Naive thymus-derived CD4-positive, alpha-beta T cell (primary cell): ENCODE data around the gene GADD45GIP1. TPM values are rescaled to one million over a fixed set of nuclear protein-coding genes. Genes with fewer than 3 reads are reported as not detected.
"Not testable (repeated sequence)": the region's sequence is repeated elsewhere in the genome, so short reads cannot be mapped to it uniquely, and the experiment has no call there.

Source experiments
- ATAC-seq: fragments of 150-1000 bp; cut with Tn5 transposase; 2 replicates; pipeline ENCODE4 v1.10.0; 2021; ENCODE audit warnings: mild to moderate bottlenecking, moderate library complexity
- CTCF ChIA-PET: fragments of 350-600 bp; sonication (Branson Sonifier 250); formaldehyde crosslinking; loops from one replicate; lab custom pipeline; 2021; ENCODE audit warnings: antibody characterized with exemption; lab: Charles Lee
- POLR2A ChIA-PET: fragments of 350-600 bp; sonication (Branson Sonifier 250); formaldehyde crosslinking; loops from one replicate; lab custom pipeline; 2021; ENCODE audit warnings: antibody characterized with exemption, inconsistent platforms; lab: Charles Lee
- DNase-seq, 9 donors: peaks; one replicate each; pipeline versions ENCODE4 v3.0.0 to v3.0.0-alpha.2; 2020 to 2022; ENCODE audit warnings: mixed read lengths in 1 of 9
- H3K27ac ChIP-seq: one replicate; pipeline ENCODE4 v1.7.0; 2013; ENCODE audit warnings: mild to moderate bottlenecking, low read depth, low read length, moderate library complexity
- H3K27me3 ChIP-seq, 2 donors: one replicate each; pipeline ENCODE4 v1.7.0; 2013; ENCODE audit warnings: low read length in 2 of 2, mild to moderate bottlenecking in 2 of 2, moderate library complexity in 2 of 2; ENCODE audit not compliant: control insufficient read depth in 2 of 2, insufficient read depth in 2 of 2
- H3K36me3 ChIP-seq, 3 experiments: 1 replicate in 2 of 3; 2 replicates in 1 of 3; pipeline ENCODE4 v1.7.0; 2013; ENCODE audit warnings: low read length in 3 of 3, mild to moderate bottlenecking in 3 of 3, moderate library complexity in 1 of 3; ENCODE audit not compliant: insufficient read depth in 3 of 3, control insufficient read depth in 2 of 3
- H3K4me1 ChIP-seq, 2 donors: one replicate each; pipeline ENCODE4 v1.7.0; 2013; ENCODE audit warnings: low read length in 2 of 2, mild to moderate bottlenecking in 2 of 2, moderate library complexity in 1 of 2; ENCODE audit not compliant: control insufficient read depth in 2 of 2, insufficient read depth in 2 of 2
- H3K4me3 ChIP-seq: 2 replicates; pipeline ENCODE4 v1.7.0; 2013; ENCODE audit warnings: mild to moderate bottlenecking, low read length
- H3K9me3 ChIP-seq, 3 experiments: 1 replicate in 2 of 3; 2 replicates in 1 of 3; pipeline ENCODE4 v1.7.0; 2013; ENCODE audit warnings: low read length in 3 of 3; ENCODE audit not compliant: control insufficient read depth in 2 of 3
- H3K27ac Mint-ChIP-seq, 9 donors: one replicate each; pipeline ENCODE4 v1.8.0; 2020 to 2022; ENCODE audit warnings: mixed read lengths in 9 of 9, mild to moderate bottlenecking in 8 of 9, moderate library complexity in 5 of 9, inconsistent platforms in 2 of 9
- H3K27me3 Mint-ChIP-seq, 5 donors: one replicate each; pipeline ENCODE4 v1.8.0; 2021 to 2022; ENCODE audit warnings: mixed read lengths in 5 of 5, mild to moderate bottlenecking in 1 of 5
- H3K36me3 Mint-ChIP-seq, 5 donors: one replicate each; pipeline ENCODE4 v1.8.0; 2020 to 2022; ENCODE audit warnings: mixed read lengths in 5 of 5, mild to moderate bottlenecking in 3 of 5, inconsistent platforms in 1 of 5
- H3K4me1 Mint-ChIP-seq, 7 donors: one replicate each; pipeline ENCODE4 v1.8.0; 2020 to 2022; ENCODE audit warnings: mixed read lengths in 7 of 7, mild to moderate bottlenecking in 3 of 7, inconsistent platforms in 1 of 7
- H3K4me3 Mint-ChIP-seq, 10 donors: one replicate each; pipeline ENCODE4 v1.8.0; 2020 to 2022; ENCODE audit warnings: mild to moderate bottlenecking in 10 of 10, mixed read lengths in 10 of 10, moderate library complexity in 6 of 10, inconsistent platforms in 2 of 10
- H3K9me3 Mint-ChIP-seq, 11 donors: one replicate each; pipeline ENCODE4 v1.8.0; 2020 to 2022; ENCODE audit warnings: mixed read lengths in 11 of 11, mild to moderate bottlenecking in 4 of 11, inconsistent platforms in 1 of 11, moderate library complexity in 1 of 11
- intact Hi-C, 2 donors: fragments of 100-400 bp; cut with micrococcal nuclease; formaldehyde crosslinking; loops; one replicate each; pipeline ENCODE4 v1.15.1; 2023
- polyA plus RNA-seq, 2 donors: library from polyadenylated mRNA; unstranded; fragments of 300-500 nt; fragmentation: Illumina TruSeq; gene quantifications; one replicate each; pipeline ENCODE4 v1.2.3, GENCODE V29; 2021
- total RNA-seq, 6 experiments: library from RNA in 5 of 6; stranded (reverse) in 5 of 6; gene quantifications; 1 replicate in 5 of 6; 2 replicates in 1 of 6; pipeline ENCODE4 v1.2.3 and lab custom pipeline; 2021 to 2026

The GADD45GIP1 gene
- total and polyA plus RNA-seq, 7 experiments from 2014 or later = 8.5 to 60.3 (median 14.2) TPM

- no peak overlapping the region for H3K4me3 Mint-ChIP-seq
- CTCF ChIA-PET = interaction anchor here (0.6 kb wide), 1 partner anchor 77 kb away, joined by 3 read pairs; no protein-coding TSS in a partner anchor
Observed at GRCh38 chr19:12959481-12959880, 2.5 kb upstream of the GADD45GIP1 start.

GRCh38 chr19:12957389-12957952 is 448 bp upstream of the GADD45GIP1 start:
- H3K36me3 Mint-ChIP-seq, CTCF ChIA-PET, H3K9me3 Mint-ChIP-seq, H3K9me3 ChIP-seq, DNase-seq, H3K27me3 Mint-ChIP-seq, H3K27me3 ChIP-seq: not testable (repeated sequence)
- peaks cover 0 to 20% (median 6%) of the 10 kb centered on the region in 3 experiments for H3K36me3 ChIP-seq
- peak overlapping the region; percentile 84 for H3K4me3 ChIP-seq
- peak; percentile 29 for ATAC-seq
- POLR2A ChIA-PET = interaction anchor here (1.0 to 3.6 kb wide), 7 partner anchors 8 to 220 kb away, joined by 3 to 22 read pairs (median 6); partner anchors contain the start of genes CALR, GCDH, GET3 and RAD23A
- peaks cover 0 to 11% of the 10 kb centered on the region in 2 donors for H3K4me1 ChIP-seq
- peaks cover 16 to 27% (median 22%) of the 10 kb centered on the region in 7 donors for H3K4me1 Mint-ChIP-seq
- H3K4me3 Mint-ChIP-seq = peak overlapping the region; percentile 81 to 93 (median 87)
- peak overlapping the region; percentile 78 to 94 (median 91) for H3K27ac Mint-ChIP-seq
- H3K27ac ChIP-seq = peak overlapping the region; percentile 81
- intact Hi-C loops = loop anchor here (1.0 to 2.0 kb wide), 6 partner anchors 8 to 67 kb away; partner anchors contain the start of genes RAD23A (in 2 of the 2), SYCE2 (in 2 of the 2), CALR (in 1 of the 2) and FARSA (in 1 of the 2)

More at GRCh38 chr19:12959481-12959880, 2.5 kb upstream of the GADD45GIP1 start:
- Histone ChIP-seq H3K27ac (no peak overlapping the region), H3K4me1 (peaks cover 0 to 11% of the 10 kb centered on the region in 2 donors), H3K27me3 (no peaks in the 10 kb centered on the region), H3K9me3 (no peaks in the 10 kb centered on the region), H3K36me3 (peaks cover 0 to under 1% (median 0%) of the 10 kb centered on the region in 3 experiments), H3K4me3 (no peak overlapping the region)
- no peaks in the 10 kb centered on the region for H3K27me3 Mint-ChIP-seq
- peaks cover 11 to 24% (median 19%) of the 10 kb centered on the region in 7 donors for H3K4me1 Mint-ChIP-seq
- H3K9me3 Mint-ChIP-seq = no peaks in the 10 kb centered on the region
- intact Hi-C loops = no loop called here
- H3K27ac Mint-ChIP-seq = no peak overlapping the region
- DNase-seq (no peak), ATAC-seq (no peak)
- peaks cover 0 to under 1% (median 0%) of the 10 kb centered on the region in 5 donors for H3K36me3 Mint-ChIP-seq
- POLR2A ChIA-PET = no interaction called here

GRCh38 chr19:12955996-12956395 is 1.0 kb downstream of the GADD45GIP1 start:
- peak overlapping the region; percentile 81 for H3K27ac ChIP-seq

GRCh38 chr19:12955575-12955974 is 1.4 kb downstream of the GADD45GIP1 start:
- Mint-ChIP-seq H3K27ac (peak overlapping the region; percentile 81 to 92 (median 89)), H3K4me1 (peaks cover 16 to 39% (median 22%) of the 10 kb centered on the region in 7 donors), H3K4me3 (peak overlapping the region; percentile 81 to 89 (median 84)), H3K36me3 (peaks cover 0 to 12% (median 4%) of the 10 kb centered on the region in 5 donors)
- H3K9me3 ChIP-seq, DNase-seq, ATAC-seq, H3K27me3 Mint-ChIP-seq, intact Hi-C loops, H3K27me3 ChIP-seq, H3K9me3 Mint-ChIP-seq: not testable (repeated sequence)
- Histone ChIP-seq H3K4me3 (peak overlapping the region; percentile 84), H3K36me3 (peaks cover 0 to 39% (median 8%) of the 10 kb centered on the region in 3 experiments), H3K27ac (peak overlapping the region; percentile 81), H3K4me1 (peaks cover 0 to 11% of the 10 kb centered on the region in 2 donors)
- POLR2A ChIA-PET = interaction anchor here (2.2 to 3.6 kb wide), 3 partner anchors 8 to 17 kb away, joined by 12 to 22 read pairs (median 13); partner anchors contain the start of genes CALR and RAD23A
- CTCF ChIA-PET = interaction anchor here (1.4 to 2.1 kb wide), 3 partner anchors 10 to 70 kb away, joined by 4 to 13 read pairs (median 6); partner anchors contain the start of gene DAND5

More at GRCh38 chr19:12955996-12956395, 1.0 kb downstream of the GADD45GIP1 start:
- DNase-seq = no peak
- peaks cover 0 to 11% of the 10 kb centered on the region in 2 donors for H3K4me1 ChIP-seq
- peaks cover 0 to 35% (median 6%) of the 10 kb centered on the region in 3 experiments for H3K36me3 ChIP-seq
- intact Hi-C loops = loop anchor here (2.0 kb wide), 2 partner anchors 17 to 37 kb away; partner anchors contain the start of genes SYCE2 (in 2 of the 2) and CALR (in 1 of the 2)
- peak overlapping the region; percentile 84 for H3K4me3 ChIP-seq
- no peaks in the 10 kb centered on the region for H3K27me3 ChIP-seq
- ATAC-seq = no peak
- POLR2A ChIA-PET = interaction anchor here (0.8 to 3.6 kb wide), 6 partner anchors 8 to 71 kb away, joined by 3 to 22 read pairs (median 9); partner anchors contain the start of genes CALR and RAD23A
- Mint-ChIP-seq H3K4me3 (peak overlapping the region; percentile 81 to 89 (median 84)), H3K4me1 (peaks cover 16 to 35% (median 22%) of the 10 kb centered on the region in 7 donors), H3K27me3 (no peaks in the 10 kb centered on the region), H3K36me3 (peaks cover 0 to 12% (median 4%) of the 10 kb centered on the region in 5 donors), H3K9me3 (no peaks in the 10 kb centered on the region), H3K27ac (peak overlapping the region; percentile 16 to 92 (median 89))
- no peaks in the 10 kb centered on the region for H3K9me3 ChIP-seq
- CTCF ChIA-PET = interaction anchor here (1.0 to 2.1 kb wide), 4 partner anchors 9 to 71 kb away, joined by 3 to 13 read pairs (median 5); partner anchors contain the start of gene DAND5

GRCh38 chr19:12954612-12954962 is 2.4 kb downstream of the GADD45GIP1 start:
- no peaks in the 10 kb centered on the region for H3K9me3 Mint-ChIP-seq
- ChIA-PET CTCF (interaction anchor here (0.6 to 1.9 kb wide), 4 partner anchors 11 to 313 kb away, joined by 3 to 12 read pairs (median 5); partner anchors contain the start of gene DAND5), POLR2A (interaction anchor here (0.9 to 3.6 kb wide), 4 partner anchors 16 to 74 kb away, joined by 3 to 22 read pairs (median 4); partner anchors contain the start of genes CALR and DNASE2)
- H3K36me3 Mint-ChIP-seq = peaks cover 4 to 19% (median 5%) of the 10 kb centered on the region in 5 donors
- Histone ChIP-seq H3K36me3 (peaks cover 2 to 49% (median 9%) of the 10 kb centered on the region in 3 experiments), H3K4me3 (no peak overlapping the region), H3K9me3 (no peaks in the 10 kb centered on the region), H3K4me1 (peaks cover 0 to 11% of the 10 kb centered on the region in 2 donors), H3K27ac (no peak overlapping the region), H3K27me3 (no peaks in the 10 kb centered on the region)
- peak overlapping the region in 8 of 9 donors; percentile 9 to 81 (median 39) for H3K27ac Mint-ChIP-seq
- DNase-seq (no peak), ATAC-seq (no peak)
- intact Hi-C loops = no loop called here
- H3K4me1 Mint-ChIP-seq = peaks cover 19 to 43% (median 25%) of the 10 kb centered on the region in 7 donors
- peak overlapping the region in 6 of 10 donors; percentile 14 to 89 (median 40) for H3K4me3 Mint-ChIP-seq
- no peaks in the 10 kb centered on the region for H3K27me3 Mint-ChIP-seq
